IPS-18a (cell line): ENCODE data around the gene SGMS1.

Experiments used
- H3K27ac ChIP-seq: one replicate; pipeline ENCODE4 v1.5.1; 2013; ENCODE audit warnings: low read length
- H3K27me3 ChIP-seq: one replicate; pipeline ENCODE4 v1.6.1; 2013; ENCODE audit warnings: mild to moderate bottlenecking, low read length; ENCODE audit not compliant: control insufficient read depth, insufficient read depth
- H3K36me3 ChIP-seq: one replicate; pipeline ENCODE4 v1.6.1; 2013; ENCODE audit warnings: low read depth, low read length; ENCODE audit not compliant: control insufficient read depth
- H3K4me1 ChIP-seq: one replicate; pipeline ENCODE4 v1.6.1; 2013; ENCODE audit warnings: low read depth, low read length; ENCODE audit not compliant: control insufficient read depth
- H3K4me3 ChIP-seq: one replicate; pipeline ENCODE4 v1.5.1; 2013; ENCODE audit warnings: low read length
- H3K9ac ChIP-seq: one replicate; pipeline ENCODE4 v1.6.1; 2013; ENCODE audit warnings: mild to moderate bottlenecking, low read length, moderate library complexity
- H3K9me3 ChIP-seq: one replicate; pipeline ENCODE4 v1.6.1; 2013; ENCODE audit warnings: low read depth, low read length; ENCODE audit not compliant: control insufficient read depth

SGMS1 gene

GRCh38 chr10:50335397-50335796 is 288.4 kb downstream of the SGMS1 start:
- Histone ChIP-seq H3K27me3 (no peaks in the 10 kb centered on the region), H3K27ac (no peak overlapping the region), H3K36me3 (no peaks in the 10 kb centered on the region), H3K9ac (no peak overlapping the region), H3K4me1 (no peaks in the 10 kb centered on the region), H3K4me3 (no peak overlapping the region), H3K9me3 (no peaks in the 10 kb centered on the region)

DNA sequence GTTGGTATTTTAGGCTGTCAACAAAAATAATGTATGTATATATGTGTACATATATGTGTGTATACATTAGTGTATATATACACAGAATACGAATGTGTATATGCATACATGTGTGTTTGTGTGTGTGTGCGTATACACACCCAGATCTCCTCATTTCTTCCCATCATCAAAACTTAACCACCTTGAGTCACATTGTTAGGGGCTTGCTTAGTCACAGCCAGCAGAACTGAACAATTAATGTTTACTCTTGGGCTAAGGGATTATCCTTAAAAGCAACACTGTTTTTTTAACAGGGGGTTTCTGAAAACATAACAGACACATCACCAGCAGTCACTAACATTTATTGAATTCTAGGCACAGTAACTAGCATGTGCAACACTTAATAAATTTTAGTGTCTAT is 289.5 kb downstream of the SGMS1 start:
- H3K9me3 ChIP-seq, result no peaks in the 10 kb centered on the region
- no peak overlapping the region for H3K9ac ChIP-seq
- no peaks in the 10 kb centered on the region for H3K4me1 ChIP-seq
- H3K27me3 ChIP-seq, result no peaks in the 10 kb centered on the region
- H3K27ac ChIP-seq, result no peak overlapping the region
- no peaks in the 10 kb centered on the region for H3K36me3 ChIP-seq
- no peak overlapping the region for H3K4me3 ChIP-seq

- H3K27ac ChIP-seq, result no peak overlapping the region
- H3K27me3 ChIP-seq, result no peaks in the 10 kb centered on the region
- H3K9ac ChIP-seq, result no peak overlapping the region
- H3K4me3 ChIP-seq, result no peak overlapping the region
- no peaks in the 10 kb centered on the region for H3K9me3 ChIP-seq
- no peaks in the 10 kb centered on the region for H3K4me1 ChIP-seq
- no peaks in the 10 kb centered on the region for H3K36me3 ChIP-seq
Observed at GRCh38 chr10:50333872-50334271, 289.9 kb downstream of the SGMS1 start.

DNA sequence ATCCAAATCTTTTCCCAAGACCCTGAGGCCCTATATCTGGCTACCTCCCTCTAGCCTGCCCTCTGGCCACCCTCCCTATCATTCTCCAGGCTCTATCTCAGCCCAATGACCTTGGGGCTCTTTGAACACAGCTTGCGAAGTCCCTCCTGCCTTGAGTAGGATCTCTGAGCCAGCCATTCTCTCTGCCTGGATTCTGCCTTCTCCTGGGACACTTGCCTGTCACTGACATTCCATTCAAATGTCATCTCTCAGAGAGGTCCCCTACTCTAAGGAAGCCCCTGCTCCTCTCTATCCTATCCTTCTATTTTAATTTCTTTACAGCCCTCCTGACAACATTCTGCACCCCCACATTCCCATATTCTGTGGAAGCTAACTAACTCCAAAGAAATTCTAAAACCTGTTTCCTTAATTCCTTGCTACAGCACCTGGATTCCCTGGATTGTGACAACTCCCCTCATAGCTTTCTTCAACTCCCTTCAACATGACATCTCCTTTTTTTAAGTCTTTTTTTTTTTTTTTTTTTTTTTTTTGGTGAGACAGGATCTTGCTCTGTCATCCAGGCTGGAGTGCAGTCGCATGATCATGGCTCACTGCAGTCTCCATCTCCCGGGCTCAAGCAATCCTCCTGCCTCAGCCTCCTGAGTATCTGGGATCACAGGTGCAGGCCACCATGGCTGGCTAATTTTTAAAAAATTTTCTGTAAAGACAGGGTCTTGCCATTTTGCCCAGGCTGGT is 291.5 kb downstream of the SGMS1 start:
- Histone ChIP-seq H3K27ac (no peak overlapping the region), H3K27me3 (no peaks in the 10 kb centered on the region), H3K4me1 (no peaks in the 10 kb centered on the region), H3K9me3 (no peaks in the 10 kb centered on the region), H3K9ac (no peak overlapping the region), H3K4me3 (no peak overlapping the region), H3K36me3 (no peaks in the 10 kb centered on the region)

GRCh38 chr10:50331486-50331885 is 292.3 kb downstream of the SGMS1 start:
- H3K27ac ChIP-seq, result no peak overlapping the region
- H3K27me3 ChIP-seq, result no peaks in the 10 kb centered on the region
- no peaks in the 10 kb centered on the region for H3K4me1 ChIP-seq
- no peaks in the 10 kb centered on the region for H3K9me3 ChIP-seq
- no peak overlapping the region for H3K9ac ChIP-seq
- H3K4me3 ChIP-seq, result no peak overlapping the region
- no peaks in the 10 kb centered on the region for H3K36me3 ChIP-seq

- Histone ChIP-seq H3K9me3 (no peaks in the 10 kb centered on the region), H3K36me3 (no peaks in the 10 kb centered on the region), H3K27me3 (no peaks in the 10 kb centered on the region), H3K4me1 (peaks cover 7% of the 10 kb centered on the region), H3K27ac (no peak overlapping the region), H3K4me3 (no peak overlapping the region), H3K9ac (no peak overlapping the region)
Observed at GRCh38 chr10:50326757-50327701, 296.7 kb downstream of the SGMS1 start.

GRCh38 chr10:50326172-50326555 is 297.6 kb downstream of the SGMS1 start:
- Histone ChIP-seq H3K36me3 (no peaks in the 10 kb centered on the region), H3K27me3 (no peaks in the 10 kb centered on the region), H3K27ac (no peak overlapping the region), H3K9ac (no peak overlapping the region), H3K4me3 (no peak overlapping the region), H3K4me1 (peaks cover 7% of the 10 kb centered on the region), H3K9me3 (no peaks in the 10 kb centered on the region)

DNA sequence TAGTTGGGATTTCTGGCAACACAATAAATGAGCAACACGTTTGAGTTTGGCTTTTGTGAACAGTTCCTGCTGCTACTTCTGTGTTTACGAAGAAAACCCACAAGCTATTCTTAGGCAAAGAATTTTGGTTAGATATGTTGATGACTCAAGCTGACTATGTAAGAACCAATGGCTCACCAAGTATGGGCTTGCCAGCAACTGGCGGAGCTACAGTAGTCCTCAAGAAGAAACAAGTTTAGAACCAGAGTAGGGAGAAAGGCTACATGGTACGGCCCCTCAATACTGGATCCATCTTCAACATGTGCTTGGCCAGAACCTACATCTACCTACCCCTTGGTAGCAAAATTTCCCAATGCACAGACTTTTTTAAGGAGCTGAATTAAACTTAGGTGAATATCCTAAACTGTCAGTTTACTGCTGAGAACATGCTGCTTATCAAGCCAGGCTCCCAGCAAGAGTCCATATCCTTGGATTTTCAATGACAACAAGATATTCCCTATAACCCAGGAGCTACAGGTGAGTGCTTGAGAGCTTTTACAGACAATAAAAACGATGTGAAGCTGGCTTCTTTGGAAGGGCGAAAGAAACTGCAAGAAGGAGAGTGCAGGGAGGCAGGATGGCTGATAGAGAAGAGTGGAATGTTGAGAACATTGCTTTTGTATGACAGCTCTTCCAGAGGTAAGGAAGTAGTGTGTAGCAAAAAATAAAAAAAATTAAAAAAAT is 298.1 kb downstream of the SGMS1 start:
- Histone ChIP-seq H3K9ac (no peak overlapping the region), H3K27me3 (no peaks in the 10 kb centered on the region), H3K4me3 (no peak overlapping the region)

DNA sequence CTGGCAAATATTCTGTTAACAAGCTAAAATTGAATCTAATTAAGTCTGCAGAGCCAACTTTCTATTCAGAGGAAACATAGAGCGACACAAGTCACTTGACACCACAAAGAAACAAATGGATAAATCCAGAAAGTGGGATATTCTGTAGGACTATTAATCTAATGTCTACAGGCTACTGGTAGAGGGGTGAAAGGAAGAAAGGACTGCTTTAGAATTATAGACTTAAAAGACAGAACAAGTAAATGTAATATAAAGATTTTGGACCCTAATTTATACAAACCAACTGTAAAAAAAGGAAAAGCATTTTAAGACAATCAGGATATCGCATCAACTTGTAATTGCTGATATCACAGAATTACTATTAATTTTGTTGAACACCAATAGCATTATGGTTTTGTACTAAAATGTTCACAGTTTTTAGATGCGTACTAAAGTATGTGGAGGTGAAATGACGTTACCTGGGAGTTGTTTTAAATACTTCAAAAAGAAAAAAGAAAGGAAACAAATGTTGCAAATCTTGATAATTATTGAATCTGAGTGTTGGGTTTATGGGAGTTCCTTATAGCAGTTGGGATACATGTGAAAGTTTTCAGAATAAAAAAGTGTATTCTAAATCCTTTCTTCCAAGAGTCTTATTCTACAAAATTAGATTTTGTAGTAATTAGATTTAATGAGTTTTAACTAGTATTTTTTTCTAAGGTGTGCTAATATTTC is 298.9 kb downstream of the SGMS1 start:
- Histone ChIP-seq H3K27ac (no peak overlapping the region), H3K9ac (no peak overlapping the region), H3K4me1 (peaks cover 7% of the 10 kb centered on the region), H3K27me3 (no peaks in the 10 kb centered on the region), H3K4me3 (no peak overlapping the region), H3K36me3 (no peaks in the 10 kb centered on the region), H3K9me3 (no peaks in the 10 kb centered on the region)

More for the DNA sequence above, 298.1 kb downstream of the SGMS1 start:
- Histone ChIP-seq H3K9me3 (no peaks in the 10 kb centered on the region), H3K4me1 (peaks cover 7% of the 10 kb centered on the region), H3K27ac (no peak overlapping the region), H3K36me3 (no peaks in the 10 kb centered on the region)

DNA sequence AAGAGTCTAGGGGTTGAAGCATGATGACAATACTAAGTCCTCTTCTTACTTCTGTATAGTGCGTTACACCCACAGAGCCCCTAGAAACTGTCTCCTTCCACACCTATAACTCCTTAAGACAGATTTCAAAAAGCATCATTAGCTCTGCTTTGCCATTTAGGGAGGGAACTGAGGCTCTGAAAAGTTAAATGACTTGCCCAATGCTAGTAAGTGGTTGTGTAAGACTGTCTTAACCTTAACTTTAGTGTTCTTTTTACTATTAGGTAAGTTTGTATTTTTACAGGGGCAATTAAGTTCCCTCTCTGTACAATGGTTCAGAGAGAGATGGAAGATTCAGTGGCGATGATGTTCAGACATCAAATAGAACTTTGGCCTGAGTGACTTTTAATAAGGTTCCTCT is 299.7 kb downstream of the SGMS1 start:
- H3K9me3 ChIP-seq, result no peaks in the 10 kb centered on the region
- H3K36me3 ChIP-seq, result no peaks in the 10 kb centered on the region
- H3K27ac ChIP-seq, result no peak overlapping the region
- no peak overlapping the region for H3K9ac ChIP-seq
- H3K4me3 ChIP-seq, result no peak overlapping the region
- H3K27me3 ChIP-seq, result no peaks in the 10 kb centered on the region
- peaks cover 7% of the 10 kb centered on the region for H3K4me1 ChIP-seq

DNA sequence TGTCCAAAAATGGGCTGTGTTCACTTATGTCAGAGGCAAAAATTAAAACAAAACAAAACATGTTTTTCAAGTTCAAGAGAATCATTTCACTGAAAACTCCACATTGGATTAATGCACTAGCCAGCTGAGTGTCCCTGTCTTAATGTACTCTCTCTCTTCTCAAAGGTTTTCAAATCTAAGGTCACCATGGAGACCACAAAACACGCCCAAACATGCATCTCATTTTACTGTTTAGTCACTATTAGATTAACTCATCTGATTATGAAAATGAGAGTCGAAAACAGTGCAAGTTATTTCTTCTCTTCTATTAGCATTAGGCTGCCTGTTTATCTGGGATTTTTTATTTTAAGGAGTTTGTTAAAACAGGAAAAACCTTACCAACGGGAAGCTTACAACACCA is 301.7 kb downstream of the SGMS1 start:
- Histone ChIP-seq H3K4me1 (peaks cover 7% of the 10 kb centered on the region), H3K27ac (no peak overlapping the region), H3K4me3 (no peak overlapping the region), H3K9ac (no peak overlapping the region), H3K27me3 (no peaks in the 10 kb centered on the region), H3K9me3 (no peaks in the 10 kb centered on the region), H3K36me3 (no peaks in the 10 kb centered on the region)
